Coronary artery (tissue), 2 donors: ENCODE measurements around the gene TWIST2.

Source experiments
- DNase-seq: peaks from one replicate; pipeline ENCODE4 v3.0.0-alpha.2; 2017; ENCODE audit warnings: low spot score
- H3K27ac ChIP-seq, 2 donors: fragments of 200-600 bp; sonication (generic); one replicate each; pipeline ENCODE4 v1.5.1; 2016 to 2019
- H3K4me3 ChIP-seq: fragments of 200-600 bp; sonication (generic); 2 replicates; pipeline ENCODE4 v1.5.1; 2016; ENCODE audit warnings: mild to moderate bottlenecking, moderate library complexity
- CTCF ChIP-seq: fragments of 200-600 bp; sonication (generic); IDR thresholded peaks from one replicate; pipeline ENCODE4 v1.5.1; 2019; ENCODE audit warnings: antibody characterized with exemption

Gene TWIST2

GRCh38 chr2:238834982-238835381, 12.9 kb upstream of the TWIST2 start:
- DNase-seq, result no peak
- TF ChIP-seq CTCF, result no peak
- H3K27ac ChIP-seq, result no peak overlapping the region
- H3K4me3 ChIP-seq, result no peak overlapping the region

DNA sequence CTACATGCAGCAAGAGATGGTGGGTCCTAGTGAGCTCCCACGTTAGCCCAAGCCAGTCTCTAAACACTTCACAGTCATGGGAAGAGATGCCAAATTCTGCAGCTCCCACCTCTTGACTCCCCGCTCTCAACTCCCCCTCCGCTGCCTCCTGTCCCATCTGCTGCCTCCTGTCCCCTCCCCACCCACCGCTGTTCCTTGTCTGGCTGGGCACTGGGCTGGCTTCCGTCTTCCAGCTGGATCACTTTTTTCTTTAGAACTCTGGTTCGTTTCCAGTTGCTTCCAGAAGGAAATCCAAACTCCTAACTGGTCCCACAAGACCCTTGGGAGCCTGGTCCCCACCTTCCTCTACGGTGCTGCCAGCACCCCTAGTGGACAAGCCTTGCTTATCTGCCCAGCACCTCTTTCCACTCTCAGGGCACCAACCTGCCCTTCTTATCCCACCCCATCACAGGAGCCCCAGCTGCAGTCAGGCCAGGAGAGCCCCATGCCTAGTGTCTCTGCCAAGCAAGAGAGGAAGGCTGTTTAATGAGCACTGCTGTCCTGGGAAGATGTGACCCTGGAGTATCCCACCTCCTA, 12.1 kb upstream of the TWIST2 start:
- H3K27ac ChIP-seq, result no peak overlapping the region
- DNase-seq, result no peak
- no peak for TF ChIP-seq CTCF
- H3K4me3 ChIP-seq, result no peak overlapping the region

DNA sequence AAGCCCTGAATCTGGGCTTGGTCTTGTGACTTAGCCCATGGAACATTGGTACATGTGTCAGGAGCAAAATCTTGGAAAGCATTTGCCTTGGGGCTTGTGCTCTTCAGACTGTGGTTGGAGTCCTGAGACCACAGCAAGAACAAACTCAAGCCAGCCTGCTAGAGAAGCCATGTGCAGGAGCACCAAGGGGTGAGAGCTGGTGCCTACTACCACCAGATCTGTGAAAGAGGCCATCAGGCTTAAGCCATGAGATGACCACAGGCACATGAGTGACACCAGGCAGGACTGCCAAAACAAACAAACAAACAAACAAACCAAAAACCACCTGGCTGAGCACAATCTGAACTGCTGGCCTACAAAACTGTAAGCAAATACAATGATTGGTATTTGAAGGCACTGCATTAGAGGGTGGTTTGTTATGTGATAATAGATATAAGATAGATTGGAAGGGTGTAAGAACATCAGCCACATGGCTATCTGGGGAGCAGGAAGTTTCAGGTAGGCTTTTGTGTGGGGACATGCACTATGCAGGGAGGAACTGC, 9.0 kb upstream of the TWIST2 start:
- Histone ChIP-seq H3K27ac (no peak overlapping the region), H3K4me3 (no peak overlapping the region)
- TF ChIP-seq CTCF, result no peak
- no peak for DNase-seq

- no peak for DNase-seq
- H3K4me3 ChIP-seq, result no peak overlapping the region
- no peak overlapping the region for H3K27ac ChIP-seq
- TF ChIP-seq CTCF, result no peak
These were observed 8.5 kb upstream of the TWIST2 start for GRCh38 chr2:238839428-238839827.

GRCh38 chr2:238841542-238842164, 6.2 kb upstream of the TWIST2 start:
- Histone ChIP-seq H3K27ac (no peak overlapping the region), H3K4me3 (no peak overlapping the region)
- DNase-seq, result no peak
- no peak for TF ChIP-seq CTCF

- no peak for TF ChIP-seq CTCF
- Histone ChIP-seq H3K4me3 (no peak overlapping the region), H3K27ac (no peak overlapping the region)
- no peak for DNase-seq
These were observed 4.4 kb upstream of the TWIST2 start for GRCh38 chr2:238843476-238843875.
